ENCODE results near the gene BAZ2B. TPM values are rescaled to one million over a fixed set of nuclear protein-coding genes. Genes with fewer than 3 reads are reported as not detected.
A peak's percentile ranks its signal among the peaks of the same experiment; 100 is the strongest.

Gene BAZ2B
- total and polyA plus RNA-seq, 9 of the 15 experiments (the other 6 are each of a cell fraction or from before 2014, with no cell fraction given) = 7.5 to 38.6 (median 19.8) TPM

DNA sequence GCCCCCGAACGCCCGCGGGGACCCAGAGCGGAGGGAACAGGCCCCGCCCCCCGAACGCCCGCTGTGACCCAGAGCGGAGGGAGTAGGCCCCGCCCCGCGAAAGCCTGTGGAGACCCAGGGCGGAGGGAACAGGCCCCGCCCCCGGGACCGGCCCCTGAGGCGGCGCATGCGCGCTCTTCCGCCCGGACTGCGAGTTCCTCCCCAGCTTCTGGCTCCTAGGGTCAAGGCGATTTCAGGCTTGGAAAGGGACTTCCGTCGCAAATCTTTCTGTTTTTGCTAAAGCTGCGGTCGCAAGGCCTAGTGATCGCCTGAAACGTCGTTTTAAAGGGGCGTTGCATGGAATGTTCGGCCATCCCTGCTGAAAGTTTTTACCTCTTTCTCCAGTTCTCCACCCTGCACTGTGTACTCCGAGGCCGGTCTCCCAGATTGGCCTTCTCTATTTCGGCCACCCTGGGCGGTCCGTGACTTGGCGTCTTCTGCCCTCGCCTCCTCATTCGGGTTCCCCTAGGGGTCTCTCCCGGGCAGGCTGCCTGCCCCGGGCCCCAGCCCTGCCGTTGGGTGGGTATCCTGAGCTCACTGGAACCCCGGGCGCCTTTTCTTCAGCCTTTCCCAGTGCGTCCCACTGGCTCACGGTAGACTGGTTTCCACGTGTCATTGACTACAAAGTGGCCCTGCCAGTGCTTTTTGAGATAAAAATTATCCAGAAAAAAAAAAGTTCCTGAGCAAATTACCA, 329.5 kb downstream of the BAZ2B start (continued):
- TF ChIP-seq, protein P1, sequence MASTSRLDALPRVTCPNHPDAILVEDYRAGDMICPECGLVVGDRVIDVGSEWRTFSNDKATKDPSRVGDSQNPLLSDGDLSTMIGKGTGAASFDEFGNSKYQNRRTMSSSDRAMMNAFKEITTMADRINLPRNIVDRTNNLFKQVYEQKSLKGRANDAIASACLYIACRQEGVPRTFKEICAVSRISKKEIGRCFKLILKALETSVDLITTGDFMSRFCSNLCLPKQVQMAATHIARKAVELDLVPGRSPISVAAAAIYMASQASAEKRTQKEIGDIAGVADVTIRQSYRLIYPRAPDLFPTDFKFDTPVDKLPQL (IDR thresholded peaks at IDR 0.05; ENCODE audit: extremely low read depth, insufficient read length) = peak; percentile 57
- TF ChIP-seq, protein P2, sequence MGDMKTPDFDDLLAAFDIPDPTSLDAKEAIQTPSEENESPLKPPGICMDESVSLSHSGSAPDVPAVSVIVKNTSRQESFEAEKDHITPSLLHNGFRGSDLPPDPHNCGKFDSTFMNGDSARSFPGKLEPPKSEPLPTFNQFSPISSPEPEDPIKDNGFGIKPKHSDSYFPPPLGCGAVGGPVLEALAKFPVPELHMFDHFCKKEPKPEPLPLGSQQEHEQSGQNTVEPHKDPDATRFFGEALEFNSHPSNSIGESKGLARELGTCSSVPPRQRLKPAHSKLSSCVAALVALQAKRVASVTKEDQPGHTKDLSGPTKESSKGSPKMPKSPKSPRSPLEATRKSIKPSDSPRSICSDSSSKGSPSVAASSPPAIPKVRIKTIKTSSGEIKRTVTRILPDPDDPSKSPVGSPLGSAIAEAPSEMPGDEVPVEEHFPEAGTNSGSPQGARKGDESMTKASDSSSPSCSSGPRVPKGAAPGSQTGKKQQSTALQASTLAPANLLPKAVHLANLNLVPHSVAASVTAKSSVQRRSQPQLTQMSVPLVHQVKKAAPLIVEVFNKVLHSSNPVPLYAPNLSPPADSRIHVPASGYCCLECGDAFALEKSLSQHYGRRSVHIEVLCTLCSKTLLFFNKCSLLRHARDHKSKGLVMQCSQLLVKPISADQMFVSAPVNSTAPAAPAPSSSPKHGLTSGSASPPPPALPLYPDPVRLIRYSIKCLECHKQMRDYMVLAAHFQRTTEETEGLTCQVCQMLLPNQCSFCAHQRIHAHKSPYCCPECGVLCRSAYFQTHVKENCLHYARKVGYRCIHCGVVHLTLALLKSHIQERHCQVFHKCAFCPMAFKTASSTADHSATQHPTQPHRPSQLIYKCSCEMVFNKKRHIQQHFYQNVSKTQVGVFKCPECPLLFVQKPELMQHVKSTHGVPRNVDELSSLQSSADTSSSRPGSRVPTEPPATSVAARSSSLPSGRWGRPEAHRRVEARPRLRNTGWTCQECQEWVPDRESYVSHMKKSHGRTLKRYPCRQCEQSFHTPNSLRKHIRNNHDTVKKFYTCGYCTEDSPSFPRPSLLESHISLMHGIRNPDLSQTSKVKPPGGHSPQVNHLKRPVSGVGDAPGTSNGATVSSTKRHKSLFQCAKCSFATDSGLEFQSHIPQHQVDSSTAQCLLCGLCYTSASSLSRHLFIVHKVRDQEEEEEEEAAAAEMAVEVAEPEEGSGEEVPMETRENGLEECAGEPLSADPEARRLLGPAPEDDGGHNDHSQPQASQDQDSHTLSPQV (IDR thresholded peaks at IDR 0.05) = peak; percentile 96
- no peak for TF ChIP-seq U2AF1 (optimal IDR thresholded peaks at IDR 0.05; ENCODE audit: low read depth, low read length)
- TF ChIP-seq, protein P3, sequence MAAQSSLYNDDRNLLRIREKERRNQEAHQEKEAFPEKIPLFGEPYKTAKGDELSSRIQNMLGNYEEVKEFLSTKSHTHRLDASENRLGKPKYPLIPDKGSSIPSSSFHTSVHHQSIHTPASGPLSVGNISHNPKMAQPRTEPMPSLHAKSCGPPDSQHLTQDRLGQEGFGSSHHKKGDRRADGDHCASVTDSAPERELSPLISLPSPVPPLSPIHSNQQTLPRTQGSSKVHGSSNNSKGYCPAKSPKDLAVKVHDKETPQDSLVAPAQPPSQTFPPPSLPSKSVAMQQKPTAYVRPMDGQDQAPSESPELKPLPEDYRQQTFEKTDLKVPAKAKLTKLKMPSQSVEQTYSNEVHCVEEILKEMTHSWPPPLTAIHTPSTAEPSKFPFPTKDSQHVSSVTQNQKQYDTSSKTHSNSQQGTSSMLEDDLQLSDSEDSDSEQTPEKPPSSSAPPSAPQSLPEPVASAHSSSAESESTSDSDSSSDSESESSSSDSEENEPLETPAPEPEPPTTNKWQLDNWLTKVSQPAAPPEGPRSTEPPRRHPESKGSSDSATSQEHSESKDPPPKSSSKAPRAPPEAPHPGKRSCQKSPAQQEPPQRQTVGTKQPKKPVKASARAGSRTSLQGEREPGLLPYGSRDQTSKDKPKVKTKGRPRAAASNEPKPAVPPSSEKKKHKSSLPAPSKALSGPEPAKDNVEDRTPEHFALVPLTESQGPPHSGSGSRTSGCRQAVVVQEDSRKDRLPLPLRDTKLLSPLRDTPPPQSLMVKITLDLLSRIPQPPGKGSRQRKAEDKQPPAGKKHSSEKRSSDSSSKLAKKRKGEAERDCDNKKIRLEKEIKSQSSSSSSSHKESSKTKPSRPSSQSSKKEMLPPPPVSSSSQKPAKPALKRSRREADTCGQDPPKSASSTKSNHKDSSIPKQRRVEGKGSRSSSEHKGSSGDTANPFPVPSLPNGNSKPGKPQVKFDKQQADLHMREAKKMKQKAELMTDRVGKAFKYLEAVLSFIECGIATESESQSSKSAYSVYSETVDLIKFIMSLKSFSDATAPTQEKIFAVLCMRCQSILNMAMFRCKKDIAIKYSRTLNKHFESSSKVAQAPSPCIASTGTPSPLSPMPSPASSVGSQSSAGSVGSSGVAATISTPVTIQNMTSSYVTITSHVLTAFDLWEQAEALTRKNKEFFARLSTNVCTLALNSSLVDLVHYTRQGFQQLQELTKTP (IDR thresholded peaks at IDR 0.05; ENCODE audit: low read depth in 1 of 2, partially characterized antibody in 2 of 2) = peak in 1 of 2 experiments; percentile 38
- 0 out of 2 replicates have a peak, but pooled peaks have one; percentile 36 for TF ChIP-seq C11orf30 (IDR thresholded peaks at IDR 0.05; ENCODE audit: low read depth)
- TF ChIP-seq SRF (CRISPR knock-in tag; IDR thresholded peaks at IDR 0.05) = peak in 1 of 2 experiments; percentile 74; a peak in 2 of 4 replicates
- peak; percentile 71 for TF ChIP-seq DMBX1 (CRISPR knock-in tag; IDR thresholded peaks at IDR 0.05; ENCODE audit: borderline replicate concordance)
- TF ChIP-seq PYGO2 (tag; IDR thresholded peaks at IDR 0.05) = no peak
- peak; percentile 33 for TF ChIP-seq CCNT2 (IDR thresholded peaks at IDR 0.05; ENCODE audit: borderline replicate concordance, extremely low read depth, insufficient read length, low read depth, low read length)
- TF ChIP-seq XRCC5 (IDR thresholded peaks at IDR 0.05; ENCODE audit: low read depth, low read length) = peak; percentile 58; the same call in 1 of the 2 replicates
- TF ChIP-seq MAZ (CRISPR knock-in tag; conservative IDR thresholded peaks at IDR 0.05 in 1 of 2, IDR thresholded peaks at IDR 0.05 in 1 of 2) = peak in 1 of 2 experiments; percentile 52; a peak in 2 of 4 replicates
- peak in 1 of 2 experiments; percentile 13; a peak in 1 of 4 replicates for TF ChIP-seq RAD21 (CRISPR knock-in tag; conservative IDR thresholded peaks at IDR 0.05 in 1 of 2, IDR thresholded peaks at IDR 0.05 in 1 of 2)
- TF ChIP-seq FIP1L1 (IDR thresholded peaks at IDR 0.05; ENCODE audit: low read depth, low read length, poor library complexity, severe bottlenecking) = peak; percentile 28
- TF ChIP-seq POLR2G (IDR thresholded peaks at IDR 0.05; ENCODE audit: low read depth, low read length) = peak; percentile 87

All from K562 (cell line).